Measurements from ENCODE around the gene HDGF. TPM values are rescaled to one million over a fixed set of nuclear protein-coding genes. Genes with fewer than 3 reads are reported as not detected.

The HDGF gene
- total and polyA plus RNA-seq, 7 experiments from 2014 or later = 25.0 to 224 (median 90.9) TPM

DNA sequence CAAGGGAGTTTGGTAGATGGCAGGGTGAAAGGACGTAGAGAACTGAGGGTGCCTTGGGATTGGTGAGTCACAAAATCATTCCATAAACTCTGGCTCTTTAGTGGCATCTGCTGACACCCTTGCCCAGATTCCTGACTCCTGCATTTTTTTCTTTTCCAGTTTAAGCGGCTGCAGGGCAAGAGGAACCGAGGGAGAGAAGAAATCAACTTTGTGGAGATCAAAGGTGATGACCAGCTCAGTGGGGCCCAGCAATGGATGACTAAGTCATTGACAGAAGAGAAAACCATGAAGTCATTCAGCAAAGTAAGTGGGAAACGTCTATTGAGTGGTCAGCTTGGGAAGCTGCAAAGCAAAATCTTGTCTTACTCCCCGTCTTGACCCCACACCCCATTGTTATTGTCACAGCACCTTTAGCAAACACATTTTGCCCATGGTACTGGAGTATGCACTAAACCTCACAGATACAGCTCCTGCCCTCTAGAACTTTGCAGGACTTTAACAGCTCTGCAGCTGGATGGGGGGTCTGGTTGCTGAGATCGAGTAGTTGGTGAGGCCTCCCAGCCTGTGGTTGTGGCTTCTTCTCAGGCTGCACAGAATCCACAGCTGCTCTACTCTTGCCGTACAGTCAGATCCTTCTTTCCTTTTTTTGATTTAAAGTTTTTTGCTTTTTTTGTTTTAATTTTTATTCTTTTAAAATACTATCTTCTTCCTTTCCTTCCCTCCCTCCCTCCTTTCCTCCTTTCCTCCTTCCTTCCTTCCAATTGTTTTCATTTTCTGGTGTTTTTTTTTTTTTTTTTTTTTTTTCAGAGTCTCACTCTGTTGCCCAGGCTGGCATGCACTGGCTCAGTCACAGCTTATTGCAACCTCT, 43.3 kb upstream of the HDGF start:
- intact Hi-C loops (cut with micrococcal nuclease) = loop anchor here in 1 of 2 donors (5.0 kb wide), 1 partner anchor 107 kb away; no protein-coding TSS in a partner anchor
- Histone ChIP-seq H3K4me3 (ENCODE audit: low read length) (no peak overlapping the region), H3K27ac (ENCODE audit: low read depth, low read length) (no peak overlapping the region), H3K27me3 (ENCODE audit: control insufficient read depth in 2 of 2, insufficient read depth in 2 of 2, low read length in 2 of 2) (no peaks in the 10 kb centered on the region), H3K9me3 (ENCODE audit: control insufficient read depth in 2 of 3, low read length in 3 of 3) (no peaks in the 10 kb centered on the region), H3K4me1 (ENCODE audit: control insufficient read depth in 2 of 2, insufficient read depth in 2 of 2, low read length in 2 of 2) (no peaks in the 10 kb centered on the region), H3K36me3 (ENCODE audit: control insufficient read depth in 2 of 3, insufficient read depth in 3 of 3, low read length in 3 of 3) (peaks cover 12 to 87% (median 29%) of the 10 kb centered on the region in 3 experiments)
- no peak overlapping the region for H3K4me3 Mint-ChIP-seq
- no peaks in the 10 kb centered on the region for H3K9me3 Mint-ChIP-seq
- peaks cover 15 to 50% (median 22%) of the 10 kb centered on the region in 5 donors for H3K36me3 Mint-ChIP-seq
- POLR2A ChIA-PET = no interaction called here
- peaks cover 0 to 11% (median 3%) of the 10 kb centered on the region in 7 donors for H3K4me1 Mint-ChIP-seq
- ATAC-seq (no peak), DNase-seq (no peak)
- H3K27me3 Mint-ChIP-seq = no peaks in the 10 kb centered on the region
- CTCF ChIA-PET = interaction anchor here (1.6 to 5.3 kb wide), 5 partner anchors 64 to 133 kb away, joined by 4 to 61 read pairs (median 10); partner anchors contain the start of genes INSRR and NTRK1
- no peak overlapping the region for H3K27ac Mint-ChIP-seq

DNA sequence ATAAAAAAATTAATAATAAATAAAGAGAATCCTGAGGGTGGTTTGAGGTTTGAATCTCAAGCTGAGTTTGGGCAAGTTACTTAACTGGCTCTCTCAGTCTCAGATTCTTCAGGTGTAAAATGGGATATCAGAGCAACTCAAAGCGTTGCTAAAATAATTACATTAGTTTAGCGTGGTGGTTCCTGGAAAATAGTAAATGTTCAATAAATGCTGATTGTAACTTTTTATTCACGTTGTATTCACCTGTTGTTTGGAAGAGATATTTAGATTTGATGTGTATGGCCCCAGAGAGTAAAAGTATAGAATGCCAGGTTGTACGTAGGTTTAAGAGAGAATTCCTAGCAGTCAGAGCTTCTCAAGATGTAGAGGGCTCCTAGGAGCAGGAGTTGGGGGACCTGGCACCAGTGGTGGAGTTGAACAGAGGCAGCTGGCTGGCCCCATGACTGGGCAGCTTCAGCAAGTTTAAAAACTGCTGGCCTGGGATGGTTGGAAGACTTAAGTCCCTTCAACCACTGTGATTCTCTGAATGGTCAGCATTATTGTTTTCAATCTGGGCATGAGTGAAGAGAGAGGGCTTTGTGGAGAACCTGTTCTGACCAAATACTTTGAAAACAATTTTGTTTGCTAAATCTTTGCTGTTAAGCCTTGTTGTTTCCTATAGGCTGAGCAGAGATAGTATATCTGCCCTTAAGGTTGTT, 38.3 kb upstream of the HDGF start:
- no peaks in the 10 kb centered on the region for H3K27me3 Mint-ChIP-seq
- peaks cover 0 to 21% (median 6%) of the 10 kb centered on the region in 7 donors for H3K4me1 Mint-ChIP-seq
- no peaks in the 10 kb centered on the region for H3K27me3 ChIP-seq (ENCODE audit: control insufficient read depth in 2 of 2, insufficient read depth in 2 of 2, low read length in 2 of 2)
- ChIA-PET CTCF (interaction anchor here (0.7 to 1.5 kb wide), 5 partner anchors 8 to 100 kb away, joined by 3 to 9 read pairs (median 4); no protein-coding TSS in a partner anchor), POLR2A (no interaction called here)
- H3K36me3 ChIP-seq (ENCODE audit: control insufficient read depth in 2 of 3, insufficient read depth in 3 of 3, low read length in 3 of 3) = peaks cover 0 to 77% (median 21%) of the 10 kb centered on the region in 3 experiments
- H3K4me3 ChIP-seq (ENCODE audit: low read length) = no peak overlapping the region
- no peak overlapping the region for H3K4me3 Mint-ChIP-seq
- intact Hi-C loops (cut with micrococcal nuclease) = no loop called here
- no peak overlapping the region for H3K27ac ChIP-seq (ENCODE audit: low read depth, low read length)
- H3K9me3 ChIP-seq (ENCODE audit: control insufficient read depth in 2 of 3, low read length in 3 of 3) = no peaks in the 10 kb centered on the region
- H3K4me1 ChIP-seq (ENCODE audit: control insufficient read depth in 2 of 2, insufficient read depth in 2 of 2, low read length in 2 of 2) = no peaks in the 10 kb centered on the region
- H3K36me3 Mint-ChIP-seq = peaks cover 3 to 54% (median 21%) of the 10 kb centered on the region in 5 donors
- H3K27ac Mint-ChIP-seq = peak overlapping the region in 3 of 9 donors; percentile 5 to 70 (median 21)
- ATAC-seq (no peak), DNase-seq (no peak)
- H3K9me3 Mint-ChIP-seq = no peaks in the 10 kb centered on the region

DNA sequence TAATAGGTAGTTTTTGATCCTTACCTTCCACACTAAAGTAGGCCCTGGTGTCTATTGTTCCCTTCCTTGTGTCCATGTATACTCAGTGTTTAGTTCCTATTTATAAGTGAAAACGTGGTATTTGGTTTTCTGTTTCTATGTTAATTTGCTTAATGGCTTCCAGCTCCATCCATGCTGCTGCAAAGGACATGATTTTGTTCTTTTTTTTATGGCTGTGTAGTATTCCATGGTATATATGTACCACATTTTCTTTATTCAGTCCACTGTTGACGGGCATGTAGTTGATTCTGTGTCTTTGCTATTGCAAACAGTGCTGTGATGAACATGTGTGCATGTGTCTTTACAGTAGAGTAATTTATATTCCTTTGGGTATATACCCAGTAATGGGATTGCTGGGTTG, 36.7 kb upstream of the HDGF start:
- POLR2A ChIA-PET = no interaction called here
- Mint-ChIP-seq H3K27me3 (no peaks in the 10 kb centered on the region), H3K4me1 (peaks cover 0 to 21% (median 6%) of the 10 kb centered on the region in 7 donors), H3K27ac (no peak overlapping the region), H3K9me3 (no peaks in the 10 kb centered on the region), H3K4me3 (no peak overlapping the region), H3K36me3 (peaks cover 0 to 46% (median 19%) of the 10 kb centered on the region in 5 donors)
- ATAC-seq (no peak), DNase-seq (no peak)
- no peak overlapping the region for H3K27ac ChIP-seq (ENCODE audit: low read depth, low read length)
- CTCF ChIA-PET = interaction anchor here (0.7 kb wide), 1 partner anchor 18 kb away, joined by 5 read pairs; no protein-coding TSS in a partner anchor
- peaks cover 5 to 72% (median 29%) of the 10 kb centered on the region in 3 experiments for H3K36me3 ChIP-seq (ENCODE audit: control insufficient read depth in 2 of 3, insufficient read depth in 3 of 3, low read length in 3 of 3)
- H3K27me3 ChIP-seq (ENCODE audit: control insufficient read depth in 2 of 2, insufficient read depth in 2 of 2, low read length in 2 of 2) = no peaks in the 10 kb centered on the region
- intact Hi-C loops (cut with micrococcal nuclease) = no loop called here
- H3K4me3 ChIP-seq (ENCODE audit: low read length) = no peak overlapping the region
- H3K9me3 ChIP-seq (ENCODE audit: control insufficient read depth in 2 of 3, low read length in 3 of 3) = no peaks in the 10 kb centered on the region
- H3K4me1 ChIP-seq (ENCODE audit: control insufficient read depth in 2 of 2, insufficient read depth in 2 of 2, low read length in 2 of 2) = no peaks in the 10 kb centered on the region

DNA sequence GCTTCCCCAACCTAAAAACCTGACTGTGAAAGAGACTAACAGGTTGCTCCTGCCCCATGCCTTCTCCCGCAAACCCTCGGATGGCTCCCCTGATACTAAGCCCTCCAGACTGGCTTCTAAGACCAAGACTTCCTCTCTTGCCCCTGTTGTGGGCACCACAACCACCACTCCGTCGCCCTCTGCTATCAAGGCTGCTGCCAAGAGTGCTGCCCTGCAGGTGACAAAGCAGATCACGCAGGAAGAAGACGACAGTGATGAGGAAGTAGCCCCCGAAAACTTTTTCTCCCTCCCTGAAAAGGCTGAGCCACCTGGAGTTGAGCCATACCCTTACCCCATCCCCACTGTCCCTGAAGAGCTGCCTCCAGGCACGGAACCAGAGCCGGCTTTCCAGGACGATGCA, 35.2 kb upstream of the HDGF start:
- Mint-ChIP-seq H3K27ac (peak overlapping the region in 3 of 9 donors; percentile 9 to 71 (median 26)), H3K36me3 (peaks cover 0 to 51% (median 26%) of the 10 kb centered on the region in 5 donors), H3K9me3 (no peaks in the 10 kb centered on the region), H3K27me3 (no peaks in the 10 kb centered on the region), H3K4me1 (peaks cover 5 to 23% (median 14%) of the 10 kb centered on the region in 7 donors), H3K4me3 (peak overlapping the region in 1 of 10 donors; percentile 35)
- no peak for DNase-seq
- Histone ChIP-seq H3K27ac (ENCODE audit: low read depth, low read length) (no peak overlapping the region), H3K9me3 (ENCODE audit: control insufficient read depth in 2 of 3, low read length in 3 of 3) (no peaks in the 10 kb centered on the region), H3K4me1 (ENCODE audit: control insufficient read depth in 2 of 2, insufficient read depth in 2 of 2, low read length in 2 of 2) (no peaks in the 10 kb centered on the region), H3K36me3 (ENCODE audit: control insufficient read depth in 2 of 3, insufficient read depth in 3 of 3, low read length in 3 of 3) (peaks cover 5 to 72% (median 25%) of the 10 kb centered on the region in 3 experiments), H3K27me3 (ENCODE audit: control insufficient read depth in 2 of 2, insufficient read depth in 2 of 2, low read length in 2 of 2) (no peaks in the 10 kb centered on the region), H3K4me3 (ENCODE audit: low read length) (no peak overlapping the region)
- ChIA-PET POLR2A (no interaction called here), CTCF (interaction anchor here (1.0 kb wide), 1 partner anchor 13 kb away, joined by 3 read pairs; no protein-coding TSS in a partner anchor)
- intact Hi-C loops (cut with micrococcal nuclease) = no loop called here
- peak; percentile 77 for ATAC-seq

DNA sequence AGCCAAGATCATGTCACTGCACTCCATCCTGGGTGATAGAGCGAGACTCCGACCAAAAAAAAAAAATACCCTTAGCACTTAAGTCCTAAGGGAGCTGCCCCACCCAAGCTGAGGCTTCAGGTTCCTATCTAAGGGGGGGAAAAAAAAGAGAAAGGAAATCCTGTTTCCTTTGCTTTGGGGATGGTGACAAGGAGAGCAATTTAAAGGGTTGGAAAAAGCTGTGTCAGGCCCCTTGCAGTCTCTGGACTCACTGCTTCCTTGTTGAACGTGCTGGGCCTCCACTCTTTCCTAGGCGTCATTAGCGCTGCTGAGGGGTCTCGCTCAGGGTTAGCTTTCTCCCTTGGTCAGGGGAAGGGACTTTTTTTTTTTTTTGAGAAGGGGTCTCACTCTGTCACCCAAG, 34.0 kb upstream of the HDGF start:
- no peaks in the 10 kb centered on the region for H3K27me3 ChIP-seq (ENCODE audit: control insufficient read depth in 2 of 2, insufficient read depth in 2 of 2, low read length in 2 of 2)
- H3K4me3 ChIP-seq (ENCODE audit: low read length) = no peak overlapping the region
- ATAC-seq = no peak
- ChIA-PET CTCF (interaction anchor here (0.9 to 1.5 kb wide), 3 partner anchors 11 to 29 kb away, joined by 3 to 4 read pairs (median 3); no protein-coding TSS in a partner anchor), POLR2A (no interaction called here)
- H3K36me3 ChIP-seq (ENCODE audit: control insufficient read depth in 2 of 3, insufficient read depth in 3 of 3, low read length in 3 of 3) = peaks cover 5 to 66% (median 17%) of the 10 kb centered on the region in 3 experiments
- no peaks in the 10 kb centered on the region for H3K9me3 Mint-ChIP-seq
- peaks cover 12 to 31% (median 24%) of the 10 kb centered on the region in 7 donors for H3K4me1 Mint-ChIP-seq
- H3K4me1 ChIP-seq (ENCODE audit: control insufficient read depth in 2 of 2, insufficient read depth in 2 of 2, low read length in 2 of 2) = no peaks in the 10 kb centered on the region
- no peak overlapping the region for H3K27ac ChIP-seq (ENCODE audit: low read depth, low read length)
- H3K4me3 Mint-ChIP-seq = no peak overlapping the region
- DNase-seq = no peak
- H3K27me3 Mint-ChIP-seq = no peaks in the 10 kb centered on the region
- intact Hi-C loops (cut with micrococcal nuclease) = no loop called here
- peaks cover 0 to 49% (median 34%) of the 10 kb centered on the region in 5 donors for H3K36me3 Mint-ChIP-seq
- H3K9me3 ChIP-seq (ENCODE audit: control insufficient read depth in 2 of 3, low read length in 3 of 3) = no peaks in the 10 kb centered on the region
- no peak overlapping the region for H3K27ac Mint-ChIP-seq

DNA sequence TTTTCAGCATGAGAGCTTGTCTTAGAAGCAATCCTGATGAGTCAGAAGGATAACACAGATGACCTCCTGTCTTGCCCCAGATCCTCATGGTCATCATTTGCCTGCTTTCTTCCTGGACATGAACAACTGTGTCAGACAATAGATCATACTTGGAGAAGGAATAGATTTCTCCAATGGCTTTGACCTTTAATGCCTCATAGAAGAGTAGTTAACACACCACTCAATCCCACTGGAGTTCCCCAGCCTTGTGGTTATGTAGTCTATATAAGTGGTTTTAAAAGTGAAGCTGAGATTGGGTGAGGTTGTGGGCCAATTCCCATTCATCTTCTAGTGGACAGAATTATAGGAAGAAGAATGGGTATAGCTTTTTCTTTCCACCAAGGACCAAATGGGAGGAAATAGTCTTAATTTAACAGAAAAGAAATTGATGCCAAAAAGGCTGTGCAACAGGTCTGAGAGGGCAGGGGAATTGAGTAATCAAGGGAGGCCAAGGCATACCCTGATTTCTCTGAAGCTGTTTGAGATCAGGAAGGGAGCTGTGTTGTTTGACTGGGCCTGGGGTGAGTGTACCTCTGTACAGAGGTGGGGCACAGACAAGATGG, 30.2 kb upstream of the HDGF start:
- peaks cover 5 to 46% (median 13%) of the 10 kb centered on the region in 3 experiments for H3K36me3 ChIP-seq (ENCODE audit: control insufficient read depth in 2 of 3, insufficient read depth in 3 of 3, low read length in 3 of 3)
- intact Hi-C loops (cut with micrococcal nuclease) = no loop called here
- no peak overlapping the region for H3K27ac ChIP-seq (ENCODE audit: low read depth, low read length)
- no peaks in the 10 kb centered on the region for H3K27me3 ChIP-seq (ENCODE audit: control insufficient read depth in 2 of 2, insufficient read depth in 2 of 2, low read length in 2 of 2)
- H3K27ac Mint-ChIP-seq = peak overlapping the region in 1 of 9 donors; percentile 46
- no peak overlapping the region for H3K4me3 ChIP-seq (ENCODE audit: low read length)
- H3K27me3 Mint-ChIP-seq = no peaks in the 10 kb centered on the region
- CTCF ChIA-PET = interaction anchor here (1.5 to 1.8 kb wide), 2 partner anchors 11 to 56 kb away, joined by 5 read pairs; no protein-coding TSS in a partner anchor
- ATAC-seq (no peak), DNase-seq (no peak)
- H3K4me3 Mint-ChIP-seq = no peak overlapping the region
- POLR2A ChIA-PET = no interaction called here
- H3K9me3 ChIP-seq (ENCODE audit: control insufficient read depth in 2 of 3, low read length in 3 of 3) = no peaks in the 10 kb centered on the region
- H3K36me3 Mint-ChIP-seq = peaks cover 0 to 28% (median 19%) of the 10 kb centered on the region in 5 donors
- peaks cover 21 to 42% (median 32%) of the 10 kb centered on the region in 7 donors for H3K4me1 Mint-ChIP-seq
- peaks cover 5 to 8% of the 10 kb centered on the region in 2 donors for H3K4me1 ChIP-seq (ENCODE audit: control insufficient read depth in 2 of 2, insufficient read depth in 2 of 2, low read length in 2 of 2)
- H3K9me3 Mint-ChIP-seq = no peaks in the 10 kb centered on the region

Measured in naive thymus-derived CD4-positive, alpha-beta T cell (primary cell).